Activated T-helper 9 cell treated with anti-CD3 and anti-CD28 coated beads, Interleukin-2, amount 50 U/mL, for 16 hours (primary cell): ENCODE data around the gene TP53BP1.
A peak's percentile ranks its signal among the peaks of the same experiment; 100 is the strongest.

Experiments
- DNase-seq: peaks from one replicate; pipeline ENCODE4 v3.0.0-alpha.2; 2020; ENCODE audit warnings: low read depth

The TP53BP1 gene

DNA sequence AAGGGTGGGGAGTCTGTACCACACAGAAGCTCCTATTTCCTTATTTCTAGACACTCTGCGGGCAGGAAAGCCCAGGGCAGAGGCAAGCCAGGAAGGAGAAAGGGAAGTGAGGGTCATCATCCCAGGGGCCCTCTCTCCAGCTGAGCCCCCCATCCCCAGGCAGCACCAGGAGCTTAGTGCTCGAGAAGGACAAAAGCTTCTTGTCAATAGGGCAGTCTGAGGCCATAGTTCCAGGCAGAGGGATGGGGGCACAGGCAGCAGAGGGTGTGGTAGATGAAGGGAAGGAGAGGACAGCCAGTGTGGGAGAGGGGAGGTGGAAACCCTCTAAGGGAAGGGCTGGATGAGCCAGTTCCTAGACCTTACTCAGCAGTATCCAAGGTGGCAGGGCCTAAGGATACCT is 27.2 kb upstream of the TP53BP1 start:
- DNase-seq, result no peak

DNA sequence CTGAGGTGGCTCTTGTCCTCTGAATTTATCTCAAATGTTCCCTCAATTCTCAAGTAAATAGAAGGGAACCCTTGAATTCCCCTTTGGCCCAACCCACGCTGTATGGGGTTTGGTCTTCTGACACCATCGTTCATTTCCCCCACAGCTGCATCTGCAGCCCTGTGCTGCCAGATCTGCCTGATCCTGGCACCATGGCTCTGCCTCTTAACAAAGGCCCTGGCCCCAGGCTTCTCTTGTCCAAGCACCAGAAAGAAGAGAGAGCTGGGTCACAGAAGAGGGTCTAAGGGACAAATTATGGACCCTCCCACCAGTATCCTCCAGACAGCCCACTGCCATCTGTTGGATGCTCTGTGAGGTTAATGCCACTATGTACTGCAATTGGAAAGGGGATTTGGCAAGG is 26.2 kb upstream of the TP53BP1 start:
- no peak for DNase-seq

DNA sequence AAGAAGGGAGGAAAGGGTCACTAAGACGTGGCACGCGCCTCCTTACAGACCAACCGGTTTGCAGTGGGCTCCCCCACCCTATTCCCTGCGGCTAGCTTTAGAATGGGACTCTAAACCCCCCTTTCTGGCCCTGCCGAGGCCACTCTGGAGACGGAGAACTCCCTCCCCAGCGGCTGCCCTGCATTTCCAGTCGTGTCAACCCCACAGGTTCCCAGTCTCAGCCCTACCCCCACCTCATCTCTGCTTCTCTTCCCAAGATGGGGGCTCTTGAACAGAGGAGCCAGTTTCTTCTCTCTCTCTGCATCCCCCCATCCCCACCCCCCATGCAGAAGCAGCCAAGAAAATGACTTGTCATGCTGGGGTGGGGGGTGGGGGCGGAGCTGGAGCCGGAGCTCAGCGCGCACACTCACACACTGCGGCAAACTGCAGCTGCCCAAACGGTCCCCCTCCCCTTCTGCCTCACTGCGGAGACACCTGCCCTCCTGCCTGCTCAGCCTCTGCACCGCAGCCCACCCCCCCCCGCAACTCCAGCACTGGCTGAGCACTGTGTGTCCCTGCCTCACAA is 25.3 kb upstream of the TP53BP1 start:
- no peak for DNase-seq

DNA sequence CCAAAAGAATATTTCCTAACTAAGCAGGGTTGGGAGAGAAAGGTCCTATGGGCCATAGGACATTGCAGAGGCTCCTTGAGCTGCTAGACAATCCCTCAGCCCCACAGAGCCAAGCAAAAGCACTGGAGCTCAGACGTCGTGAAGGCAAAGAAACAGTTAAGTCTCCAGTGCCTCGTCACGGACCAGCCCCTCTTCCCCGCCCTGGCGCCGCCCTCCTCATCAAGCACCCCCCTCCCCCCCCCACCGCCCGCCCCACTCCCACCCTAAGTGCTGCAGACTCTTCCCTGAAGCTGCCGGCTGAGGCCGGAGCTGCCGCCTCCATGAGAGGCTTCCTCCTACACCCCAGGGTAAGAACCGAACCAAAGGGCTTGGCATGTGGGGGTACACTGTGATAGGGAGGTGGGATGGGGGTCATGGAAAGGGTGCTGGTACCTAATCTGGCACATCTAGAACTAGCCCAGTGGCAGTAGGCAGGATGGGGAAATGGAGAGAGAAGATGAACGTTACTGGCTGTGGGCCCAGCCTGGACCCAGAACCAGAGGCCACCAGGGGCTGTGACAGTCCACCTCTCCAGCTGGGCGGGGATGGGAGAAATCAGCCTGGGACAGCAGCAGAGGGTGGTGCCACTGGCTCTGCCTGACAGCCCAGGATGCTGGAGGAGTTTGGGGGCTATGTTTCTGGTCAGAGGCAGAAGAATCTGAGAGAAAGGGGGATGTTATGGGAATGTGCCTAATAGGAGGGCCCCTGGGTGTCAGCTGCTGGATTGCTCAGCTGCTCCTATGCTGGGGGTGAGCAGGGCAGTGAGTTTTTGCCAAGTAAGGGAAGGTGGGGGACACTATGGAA is 24.6 kb upstream of the TP53BP1 start, which contains the start of gene MAP1A:
Gene MAP1A, plus strand, starts transcription at position 255 of the 843 bp plus-strand sequence. CDS start 3,866 bp downstream, outside the sequence.
- DNase-seq, result no peak

DNA sequence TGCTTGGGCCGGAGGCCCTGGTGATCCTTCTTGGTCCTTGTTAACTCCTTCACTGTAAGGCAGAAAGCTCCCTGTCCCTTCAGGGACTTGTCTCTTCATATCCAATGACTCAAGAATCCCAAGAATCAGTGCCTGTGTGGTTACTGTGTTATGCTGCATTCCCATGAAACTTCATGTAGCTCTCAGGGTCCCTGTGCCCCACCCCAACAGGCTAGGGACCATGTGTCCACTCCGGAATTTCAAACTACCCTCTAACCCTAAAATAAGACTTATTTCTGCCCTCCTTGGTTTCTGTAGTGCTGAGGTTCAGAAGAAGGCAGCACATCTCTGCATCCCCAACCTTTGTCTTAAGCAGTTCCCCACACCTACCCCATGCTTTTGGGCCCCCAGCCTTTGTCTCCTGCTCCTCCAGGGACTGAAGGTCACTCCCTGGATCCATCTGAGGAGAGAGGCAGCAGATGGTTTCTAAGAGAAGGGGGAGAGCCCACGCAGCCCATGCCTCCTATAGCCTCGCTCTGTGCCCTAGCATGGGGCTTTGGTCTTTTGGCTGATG is 23.9 kb upstream of the TP53BP1 start:
- DNase-seq, result no peak

DNA sequence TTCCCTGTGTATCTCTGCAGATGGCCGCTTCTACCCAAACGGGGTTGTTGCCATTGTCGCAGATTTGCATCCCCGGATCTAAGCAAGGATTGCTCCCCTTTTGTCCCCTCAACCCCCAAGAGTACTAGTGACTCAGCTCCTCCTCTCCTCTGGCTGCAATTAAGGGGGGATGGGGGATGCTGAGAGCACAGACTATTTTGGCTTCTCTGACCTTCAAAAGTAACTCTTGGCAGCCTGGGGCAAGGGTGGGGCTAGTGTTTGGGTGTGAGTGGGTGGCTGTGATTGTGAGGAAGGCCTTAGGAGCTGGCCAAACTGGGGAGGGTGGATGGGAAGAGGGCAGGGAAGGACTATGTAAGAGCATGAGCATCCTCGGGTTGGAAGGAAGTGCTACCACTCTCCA is 23.2 kb upstream of the TP53BP1 start:
- no peak for DNase-seq

DNA sequence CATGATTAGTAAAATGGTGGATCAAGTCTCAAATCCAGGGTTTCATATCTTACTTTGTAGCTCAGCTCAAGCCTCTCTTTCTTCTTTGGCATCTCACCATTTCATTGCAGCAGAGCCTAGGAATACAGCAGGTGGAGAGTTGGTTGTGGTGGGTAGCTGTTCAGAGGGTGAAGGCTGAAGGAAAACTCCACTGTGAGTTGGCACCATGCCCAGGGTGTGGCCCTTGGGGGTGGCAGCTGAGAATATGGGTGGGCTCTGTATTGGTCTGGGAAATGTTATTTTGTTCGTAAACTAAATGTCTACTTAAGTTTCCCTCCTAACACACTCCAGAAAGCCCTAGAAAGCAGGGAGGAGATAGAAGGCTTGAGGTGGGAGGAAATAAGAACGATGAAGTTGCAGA is 22.8 kb upstream of the TP53BP1 start:
- no peak for DNase-seq

DNA sequence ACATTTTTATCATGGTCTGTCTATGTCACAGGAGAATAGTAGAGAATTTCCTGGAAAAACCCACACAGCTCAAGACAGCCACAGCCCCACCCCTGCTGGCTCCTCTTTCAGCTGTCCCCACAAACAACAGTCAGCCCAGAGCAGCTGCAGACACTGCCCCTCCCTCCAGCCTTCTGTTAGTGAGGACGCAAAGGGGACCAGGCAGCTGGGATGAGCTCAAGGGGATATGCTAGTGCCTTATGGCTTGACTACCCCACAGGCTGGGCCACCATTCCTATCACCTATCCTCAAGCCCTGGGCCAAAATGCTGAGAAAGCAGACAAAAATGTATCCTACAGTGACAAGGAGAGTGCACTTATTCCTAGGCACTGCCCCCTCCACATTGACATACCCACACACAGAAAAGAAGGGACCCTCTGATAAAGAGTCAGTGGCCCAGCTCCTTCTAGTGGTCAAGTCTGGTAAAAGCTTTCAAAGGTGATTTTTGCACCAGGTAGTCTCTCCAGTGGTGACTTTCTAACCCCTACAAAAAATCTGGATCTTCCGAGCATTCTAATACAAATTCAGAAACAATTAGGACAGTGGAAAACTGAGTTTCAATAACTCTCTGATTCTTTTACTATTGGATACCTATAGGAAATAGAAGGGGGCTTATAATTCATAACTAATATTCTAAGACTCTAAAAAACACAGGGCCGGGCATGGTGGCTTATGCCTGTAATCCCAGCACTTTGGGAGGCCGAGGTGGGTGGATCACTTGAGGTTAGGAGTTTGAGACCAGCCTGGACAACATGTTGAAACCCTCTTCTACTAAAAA is 21.5 kb upstream of the TP53BP1 start:
- DNase-seq, result no peak

DNA sequence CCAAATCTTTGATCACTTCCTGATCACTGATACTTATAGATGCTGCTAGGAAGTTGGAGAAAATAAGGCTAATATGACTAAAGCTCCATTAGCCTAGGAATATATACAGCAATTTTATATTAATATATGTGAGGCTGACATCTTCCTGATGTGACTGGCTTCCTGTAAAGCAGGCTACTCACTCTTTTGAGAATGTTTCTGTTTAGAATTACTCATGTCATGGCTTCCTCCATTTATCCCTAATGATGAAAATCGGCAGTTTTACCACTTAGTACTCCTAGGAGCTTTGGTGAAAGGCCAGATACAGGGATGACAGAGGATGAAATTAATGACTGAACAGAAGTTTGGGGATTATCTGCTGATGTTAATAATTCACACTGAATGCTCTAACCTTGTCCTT is 20.6 kb upstream of the TP53BP1 start:
- no peak for DNase-seq

DNA sequence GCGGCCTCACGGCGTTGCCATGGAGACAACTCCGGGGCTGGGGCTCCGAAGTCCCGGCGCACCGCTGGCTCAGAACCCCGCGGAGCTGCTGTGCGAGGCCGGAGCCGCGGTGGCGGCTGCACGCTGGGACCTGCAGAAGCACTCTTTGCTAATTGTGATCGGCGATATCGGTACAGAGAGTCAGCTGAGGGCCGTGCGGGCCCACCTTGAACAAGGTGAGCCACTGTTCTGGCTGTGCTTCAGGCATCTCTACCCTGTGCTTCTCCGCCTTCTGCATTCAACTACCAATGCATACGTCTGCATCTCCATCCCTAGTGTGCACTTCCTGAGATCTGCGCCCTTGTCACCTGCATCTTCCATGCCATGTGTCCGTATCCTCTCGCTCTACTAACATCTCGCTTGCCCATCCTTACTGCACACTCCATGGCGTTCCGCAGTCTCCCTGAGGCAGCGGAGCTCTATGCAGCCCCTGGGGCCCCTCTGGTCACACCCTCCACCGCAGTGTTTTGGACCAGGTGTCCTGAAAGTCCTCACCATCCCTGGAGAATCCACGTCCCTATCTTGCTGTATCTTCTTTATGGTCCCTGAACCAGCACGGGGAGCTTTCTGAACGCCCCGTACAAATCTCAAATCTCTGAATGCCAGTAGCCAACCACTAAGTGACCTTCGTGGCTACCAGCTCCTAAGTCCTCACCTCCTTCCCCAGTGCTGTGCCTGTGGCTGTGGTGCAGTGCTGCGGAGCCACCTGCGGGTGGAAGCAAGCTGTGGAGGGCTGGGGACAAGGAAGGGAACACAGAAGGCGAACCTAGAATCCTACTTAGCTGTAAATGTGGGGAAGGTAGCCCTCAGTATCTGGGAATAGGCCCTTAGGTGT is 18.3 kb upstream of the TP53BP1 start:
- no peak for DNase-seq

DNA sequence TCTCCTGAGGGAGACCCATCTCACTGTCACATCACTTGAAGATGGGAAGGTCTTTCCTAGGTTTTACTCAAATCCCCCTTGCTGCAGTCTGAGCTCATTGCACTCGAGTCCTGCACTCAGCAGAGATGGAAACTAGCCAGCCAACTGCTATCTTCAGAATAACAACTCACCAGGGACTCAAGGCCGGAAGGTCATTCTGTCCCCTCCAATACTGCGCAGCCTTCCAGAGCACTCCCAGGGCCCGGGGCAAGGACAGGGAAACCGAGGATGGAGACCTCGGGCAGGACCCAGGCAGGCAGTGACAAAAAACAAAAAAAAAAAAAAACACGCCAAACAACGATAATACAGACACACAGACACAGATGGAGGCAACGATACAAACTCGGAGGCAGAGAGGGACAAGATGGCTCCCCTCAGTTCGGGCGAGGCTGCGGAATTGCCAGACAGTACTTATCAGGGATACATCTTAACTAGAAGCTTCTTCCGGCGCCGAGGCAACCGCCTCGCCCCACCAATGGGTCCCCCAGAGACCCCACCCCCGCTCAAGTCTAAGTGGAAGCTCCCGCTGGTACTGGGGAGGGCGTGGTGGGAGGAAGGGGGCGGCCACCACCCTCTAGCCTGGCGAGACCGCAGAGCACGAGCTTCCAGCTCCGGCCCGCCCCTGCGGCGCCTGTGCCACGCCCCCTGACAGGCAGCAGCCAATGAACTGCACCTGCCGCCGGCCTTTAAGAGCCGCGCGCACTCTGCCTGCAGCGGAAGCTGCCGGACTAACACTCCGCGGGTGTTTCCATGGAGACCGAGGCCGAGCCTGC is 17.4 kb upstream of the TP53BP1 start:
- DNase-seq, result peak; percentile 93

DNA sequence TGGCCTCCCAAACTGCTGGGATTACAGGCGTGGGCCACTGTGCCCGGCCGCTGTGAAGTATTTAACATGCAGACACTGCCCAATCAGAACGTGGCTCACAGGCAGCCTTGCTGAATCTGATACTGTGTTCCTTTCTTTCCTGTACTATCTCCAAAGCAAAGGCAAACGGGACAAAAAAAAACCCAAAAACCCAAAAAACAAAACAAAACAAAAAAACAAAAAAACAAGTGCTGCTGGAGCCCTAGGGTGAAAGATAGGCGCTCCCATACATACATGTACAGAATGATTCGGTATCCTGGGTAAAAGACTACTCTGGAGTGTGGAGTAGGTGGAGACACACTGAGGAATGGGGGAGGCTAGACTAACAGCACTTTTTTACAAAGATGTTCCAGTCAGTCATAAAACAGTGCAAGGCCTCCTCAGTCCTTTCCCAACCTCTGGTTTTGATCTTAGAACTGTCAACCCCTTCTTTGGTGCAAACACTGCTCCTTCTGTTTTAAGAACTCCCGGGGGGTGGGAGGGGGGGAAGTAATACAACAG is 16.8 kb upstream of the TP53BP1 start:
- DNase-seq, result no peak

DNA sequence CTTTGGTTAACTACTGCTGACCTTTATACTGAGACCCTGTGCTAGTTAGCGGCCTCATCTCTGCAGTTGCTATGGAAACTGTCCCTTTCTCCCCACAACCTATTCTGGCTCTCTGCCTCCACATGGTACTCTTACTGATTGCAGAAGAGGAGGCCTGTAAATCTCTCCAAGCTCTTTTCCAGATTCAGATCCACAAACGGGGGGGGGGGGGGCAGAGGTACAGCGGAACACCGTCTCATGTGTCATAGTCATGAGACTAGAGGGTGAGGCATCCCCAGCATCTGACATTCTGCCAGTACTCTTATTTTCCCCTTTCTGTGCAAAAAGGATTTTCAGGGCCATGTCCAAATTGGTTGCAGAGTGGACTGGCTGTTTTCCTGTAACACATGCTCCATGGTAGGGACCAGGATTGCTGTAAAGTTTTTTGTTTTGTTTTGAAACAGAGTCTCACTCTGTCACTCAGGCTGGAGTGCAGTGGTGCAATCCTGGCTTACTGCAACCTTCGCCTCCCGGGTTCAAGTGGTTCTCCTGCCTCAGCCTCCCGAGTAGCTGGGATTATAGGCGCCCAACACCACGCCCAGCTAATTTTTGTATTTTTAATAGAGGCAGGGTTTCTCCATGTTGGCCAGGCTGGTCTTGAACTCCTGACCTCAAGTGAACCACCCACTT is 16.2 kb upstream of the TP53BP1 start:
- no peak for DNase-seq

DNA sequence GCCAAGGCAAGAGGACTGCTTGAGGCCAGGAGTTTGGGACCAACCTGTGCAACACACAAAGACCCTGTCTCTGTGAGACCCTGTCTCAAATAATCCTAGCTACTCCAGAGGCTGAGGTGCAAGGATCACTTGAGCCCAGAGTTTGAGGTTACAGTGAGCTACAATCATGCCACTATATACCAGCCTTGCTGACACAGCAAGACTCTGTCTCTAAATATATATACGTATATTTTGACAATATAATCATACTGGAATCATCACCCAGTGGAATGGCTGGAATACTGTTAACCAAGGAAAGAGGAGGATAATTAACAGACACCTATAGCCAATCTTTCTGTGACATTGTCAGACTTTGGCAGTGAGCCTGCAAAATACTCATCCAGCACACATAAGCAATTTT is 15.5 kb upstream of the TP53BP1 start:
- DNase-seq, result no peak

DNA sequence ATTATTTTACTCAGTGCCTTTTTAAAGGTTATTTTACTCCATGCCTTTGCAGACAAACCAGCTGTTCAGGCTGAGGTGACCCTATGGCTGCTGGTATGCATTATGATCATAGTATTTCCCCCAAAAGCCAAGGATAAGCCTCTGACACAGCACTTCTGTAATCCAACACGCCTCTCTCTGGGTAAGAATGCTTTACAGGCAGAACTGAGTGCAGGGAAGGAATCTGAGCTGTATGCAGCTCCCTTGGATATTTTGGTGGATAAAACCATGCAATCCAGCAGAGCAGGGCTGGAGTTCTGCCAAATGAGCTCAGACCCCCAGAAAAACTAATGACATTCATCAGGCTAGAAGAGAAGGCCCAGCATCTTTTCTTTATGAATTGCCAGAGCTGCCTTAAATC is 12.8 kb upstream of the TP53BP1 start:
- no peak for DNase-seq

DNA sequence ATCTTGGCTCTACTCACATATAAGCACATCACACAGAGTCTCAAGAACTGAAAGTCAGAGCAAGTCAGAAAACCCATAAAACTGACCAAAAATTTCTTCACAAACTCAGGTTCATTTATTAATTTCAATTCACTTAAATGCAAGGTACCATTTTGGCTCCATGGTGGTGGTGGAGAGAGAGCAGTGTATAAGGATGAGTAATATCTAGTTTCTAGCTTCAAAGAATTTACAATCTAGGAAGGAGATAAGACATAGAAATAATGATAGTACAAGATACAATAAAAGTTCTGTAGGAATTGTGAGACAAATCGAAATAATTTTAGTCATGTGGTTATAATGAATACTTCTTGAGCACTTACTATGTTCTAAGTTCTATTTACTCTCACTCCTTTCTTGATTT is 6.7 kb upstream of the TP53BP1 start:
- no peak for DNase-seq

DNA sequence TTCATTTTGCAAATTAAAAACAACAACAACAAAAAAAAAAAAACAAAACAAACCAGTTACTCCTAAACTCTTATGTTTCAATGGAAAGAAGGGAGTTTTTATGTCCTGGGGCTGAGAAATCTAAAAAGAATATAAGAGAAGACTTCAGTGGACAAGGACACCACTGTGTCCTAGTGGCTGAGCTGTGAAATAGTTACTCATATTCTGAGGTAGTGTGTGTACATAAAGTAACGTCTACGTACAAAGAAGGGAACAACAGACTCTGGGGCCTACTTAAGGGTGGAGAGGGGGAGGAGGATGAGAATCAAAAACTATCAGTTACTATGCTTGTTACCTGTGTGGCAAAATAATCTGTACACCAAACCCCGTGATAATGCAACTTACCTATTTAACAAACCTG is 6.0 kb upstream of the TP53BP1 start:
- no peak for DNase-seq

DNA sequence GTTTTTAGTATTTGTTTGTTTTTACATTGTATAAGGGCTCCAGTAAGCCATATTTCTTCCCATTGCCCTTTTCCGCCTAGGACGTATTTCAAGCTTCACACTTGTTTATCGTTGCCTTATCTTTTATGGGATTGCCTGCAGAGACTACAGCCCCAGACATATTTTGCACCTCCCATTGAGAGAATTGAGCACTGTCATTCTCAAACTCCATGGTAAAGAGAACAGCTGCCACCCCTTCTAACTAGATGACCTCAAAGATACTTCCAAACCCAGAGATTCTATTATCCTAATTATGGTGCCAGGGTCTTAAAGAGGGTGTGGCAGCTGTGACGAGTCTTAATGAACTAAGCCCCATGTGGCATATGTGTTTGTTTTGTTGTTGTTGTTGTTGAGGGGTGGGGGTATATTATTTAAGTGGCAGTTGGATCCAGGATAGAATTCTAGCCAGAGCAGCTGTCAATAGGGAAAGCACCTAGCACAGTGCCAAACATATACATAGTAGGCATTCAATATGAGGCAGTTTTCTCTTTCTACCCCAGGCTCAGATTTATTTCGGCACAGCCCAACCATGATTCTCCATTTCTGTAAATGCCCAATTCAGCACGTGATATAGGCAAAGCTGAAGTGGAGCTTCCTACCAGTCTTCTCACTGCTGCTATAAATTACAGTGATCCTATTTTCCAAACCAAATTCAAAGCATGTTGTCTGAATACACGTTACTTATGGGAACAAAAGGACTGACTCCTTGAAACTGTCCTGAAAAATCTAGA is 932 bp upstream of the TP53BP1 start:
- DNase-seq, result no peak

DNA sequence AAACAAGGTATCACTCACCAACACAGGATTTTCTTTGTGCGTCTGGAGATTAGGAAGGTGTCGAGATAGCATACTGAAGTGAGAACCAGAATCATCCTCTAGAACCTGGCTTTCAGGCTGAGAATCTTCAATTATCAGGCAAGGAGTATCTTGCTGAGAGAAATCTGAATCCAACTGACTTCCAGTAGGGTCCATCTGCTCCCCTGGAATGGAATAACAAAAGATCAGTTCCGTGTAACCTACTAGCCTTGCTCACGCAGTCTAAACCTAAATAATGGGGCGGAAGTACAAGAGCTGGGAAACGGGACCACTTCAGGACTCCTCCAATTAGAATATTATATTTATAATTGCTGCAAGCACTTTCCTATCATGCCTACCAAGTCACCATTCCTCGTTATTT is 690 bp downstream of the TP53BP1 start:
- DNase-seq, result no peak
